CD4-positive, alpha-beta T cell treated with Interleukin-15 for 1 hour (primary cell): Measurements from ENCODE around the gene NGDN.

Experiments used
- DNase-seq: peaks from one replicate; pipeline ENCODE4 v3.0.0-alpha.2; 2020

Gene NGDN

DNA sequence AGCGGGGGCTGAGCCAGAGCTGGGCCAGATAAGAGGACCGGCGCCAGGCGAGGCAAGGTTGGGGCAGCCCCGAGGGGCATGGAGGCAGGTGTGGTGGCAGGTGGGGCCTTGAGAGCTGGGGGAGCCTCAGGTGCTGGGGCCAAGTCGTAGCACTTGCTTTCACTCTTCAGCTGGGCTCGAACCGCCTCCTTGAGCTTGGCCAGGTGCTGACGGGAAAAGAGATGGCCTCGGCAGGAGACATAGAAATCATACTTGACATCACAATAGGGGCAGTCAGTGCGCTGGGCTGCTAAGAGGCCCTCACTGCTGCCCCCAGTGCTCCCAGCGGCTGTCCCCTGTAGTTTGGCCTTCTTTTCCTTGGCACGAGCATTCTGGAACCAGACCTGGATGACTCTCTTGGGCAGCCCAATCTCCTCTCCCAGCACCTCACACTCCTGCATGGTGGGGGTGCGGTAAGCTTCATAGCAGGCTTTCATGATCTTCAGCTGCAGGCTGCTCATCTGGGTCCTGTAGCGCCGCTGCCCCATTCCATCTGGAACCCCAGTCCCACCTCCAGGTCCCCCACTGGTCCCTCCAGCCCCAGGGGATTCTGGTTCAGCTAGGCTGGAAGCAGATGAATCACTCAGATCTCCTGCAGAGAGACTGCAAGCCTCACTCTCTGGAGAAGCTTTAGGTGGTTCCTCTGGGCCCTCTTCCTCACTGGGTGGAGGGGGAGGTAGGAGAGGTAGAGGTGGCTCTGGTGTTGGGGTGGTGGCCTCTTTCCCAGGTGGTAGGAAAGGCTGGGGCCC, 53.9 kb downstream of the NGDN start:
- no peak for DNase-seq

DNA sequence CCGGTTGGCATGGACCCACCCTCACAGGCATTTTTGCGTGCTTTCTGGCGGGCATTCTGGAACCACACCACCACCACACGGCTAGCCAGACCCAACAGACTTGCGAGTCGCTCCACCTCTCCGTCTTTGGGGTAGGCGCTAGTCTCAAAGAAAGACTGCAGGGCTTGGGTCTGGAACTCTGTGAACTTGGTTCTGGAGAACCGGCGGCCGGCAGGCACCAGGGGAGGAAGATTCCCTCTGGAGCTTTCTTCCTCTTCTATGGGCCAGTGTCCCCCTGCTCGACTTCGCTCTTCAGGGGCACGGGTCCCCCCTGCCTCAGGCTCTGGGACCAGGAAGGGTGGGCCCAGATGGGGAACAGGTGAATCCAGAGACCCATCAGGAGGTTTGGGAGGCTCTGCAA, 55.5 kb downstream of the NGDN start:
- DNase-seq, result no peak

DNA sequence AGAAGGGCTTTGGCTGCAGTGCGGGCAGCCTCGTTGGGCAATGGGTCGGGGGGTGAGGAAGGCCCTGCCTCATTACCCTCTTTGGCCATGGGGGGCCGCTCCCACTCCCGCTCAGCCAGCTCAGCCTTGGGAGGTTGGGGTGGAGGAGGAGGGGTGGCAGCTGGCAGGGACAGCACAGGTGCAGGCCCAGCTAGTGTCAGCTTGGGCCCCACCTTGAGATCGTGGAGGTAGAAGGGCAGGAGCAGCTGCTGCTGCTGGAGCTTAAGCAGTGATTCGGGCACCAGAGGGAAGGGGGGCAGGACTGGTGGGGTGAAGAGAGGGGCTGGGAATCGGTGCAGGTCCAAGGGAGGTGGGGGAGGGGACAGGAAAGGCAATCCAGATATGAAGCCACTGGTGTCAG, 56.1 kb downstream of the NGDN start:
- no peak for DNase-seq
